OCI-LY7 (cell line): ENCODE results near the gene GNG12. TPM values are rescaled to one million over a fixed set of nuclear protein-coding genes. Genes with fewer than 3 reads are reported as not detected.
"Not testable (repeated sequence)": the region's sequence is repeated elsewhere in the genome, so short reads cannot be mapped to it uniquely, and the experiment has no call there.

ENCODE experiments used
- BruUV-seq: library from RNA; stranded (reverse); fragments of 400-500 nt; replicated peaks from 2 replicates; lab custom pipeline; 2021; lab: Mats Ljungman, UMichigan
- CTCF ChIA-PET: fragments of 300-600 bp; sonication (Branson Sonifier 250); formaldehyde crosslinking; loops from one replicate; lab custom pipeline; 2022; ENCODE audit warnings: antibody characterized with exemption; ENCODE audit not compliant: unreplicated experiment; lab: Charles Lee
- POLR2A ChIA-PET: fragments of 300-600 bp; sonication (Branson Sonifier 250); formaldehyde crosslinking; loops from one replicate; lab custom pipeline; 2022; ENCODE audit warnings: antibody characterized with exemption; lab: Charles Lee
- DNase-seq: peaks from one replicate; pipeline ENCODE4 v3.0.0-alpha.2; 2015; ENCODE audit warnings: low spot score
- H2AFZ ChIP-seq: fragments of 200-600 bp; sonication (generic), shearing (Covaris generic); 2 replicates; pipeline ENCODE4 v1.6.1; 2014; ENCODE audit warnings: mild to moderate bottlenecking, antibody characterized with exemption, low read length, moderate library complexity
- H3K27ac ChIP-seq: fragments of 200-600 bp; sonication (generic); 2 replicates; pipeline ENCODE4 v1.5.1; 2014; ENCODE audit warnings: mixed run types, low read depth, mild to moderate bottlenecking, moderate library complexity, low read length, inconsistent platforms; ENCODE audit not compliant: poor library complexity, severe bottlenecking
- H3K36me3 ChIP-seq: fragments of 200-600 bp; sonication (generic); 2 replicates; pipeline ENCODE4 v1.6.1; 2014; ENCODE audit warnings: mild to moderate bottlenecking, antibody characterized with exemption, low read length, moderate library complexity, mixed read lengths; ENCODE audit not compliant: insufficient read depth
- H3K4me1 ChIP-seq: fragments of 200-600 bp; sonication (generic); 2 replicates; pipeline ENCODE4 v1.5.1; 2014; ENCODE audit warnings: mild to moderate bottlenecking, low read length; ENCODE audit not compliant: insufficient read depth, poor library complexity, severe bottlenecking
- H3K4me2 ChIP-seq: fragments of 200-600 bp; sonication (generic); 2 replicates; pipeline ENCODE4 v1.6.1; 2014; ENCODE audit warnings: mild to moderate bottlenecking, low read length
- H3K4me3 ChIP-seq: fragments of 200-600 bp; sonication (generic); 2 replicates; pipeline ENCODE4 v1.5.1; 2014; ENCODE audit warnings: mild to moderate bottlenecking, low read depth, low read length; ENCODE audit not compliant: poor library complexity, severe bottlenecking
- H3K79me2 ChIP-seq: fragments of 200-600 bp; sonication (generic); 2 replicates; pipeline ENCODE4 v1.6.1; 2016; ENCODE audit warnings: low read depth, mild to moderate bottlenecking, low read length, moderate library complexity, mixed read lengths; ENCODE audit not compliant: insufficient read depth
- H3K9me2 ChIP-seq: fragments of 200-600 bp; sonication (generic); 2 replicates; pipeline ENCODE4 v1.6.1; 2016; ENCODE audit warnings: mild to moderate bottlenecking, low read length, mixed read lengths; ENCODE audit not compliant: insufficient read depth
- H3K9me3 ChIP-seq: fragments of 200-600 bp; sonication (generic); 2 replicates; pipeline ENCODE4 v1.6.1; 2014; ENCODE audit warnings: mild to moderate bottlenecking, mixed run types, low read length, mixed read lengths
- H4K20me1 ChIP-seq: fragments of 200-600 bp; sonication (generic); 2 replicates; pipeline ENCODE4 v1.6.1; 2014; ENCODE audit warnings: mild to moderate bottlenecking, antibody characterized with exemption, low read length, moderate library complexity, mixed read lengths; ENCODE audit not compliant: insufficient read depth
- CTCF ChIP-seq: fragments of 200-600 bp; sonication (generic); conservative IDR thresholded peaks from 2 replicates; pipeline ENCODE4 v1.5.1; 2014; ENCODE audit warnings: mild to moderate bottlenecking, antibody characterized with exemption, low read length, moderate library complexity, mixed read lengths
- EZH2phosphoT487 ChIP-seq: fragments of 200-600 bp; sonication (generic); IDR thresholded peaks from 2 replicates; pipeline ENCODE4 v1.6.1; 2018; ENCODE audit warnings: low read depth, borderline replicate concordance, mild to moderate bottlenecking, mixed run types, antibody characterized with exemption, low read length, moderate library complexity, mixed read lengths
- intact Hi-C: fragments of 100-400 bp; cut with micrococcal nuclease; formaldehyde crosslinking; loops from one replicate; pipeline ENCODE4 v1.10.0; 2022; ENCODE audit not compliant: unreplicated experiment
- total RNA-seq, 2 experiments: library from RNA; depleted of rRNA in 1 of 2; stranded (reverse); fragments of >200 nt in 1 of 2; shearing (Covaris generic) in 1 of 2; gene quantifications; 2 replicates each; pipeline ENCODE4 v1.2.3, GENCODE V29; 2014 to 2022

The GNG12 gene
- total RNA-seq, 2 experiments from 2014 or later, result 0.10 TPM; not detected in 1

- Histone ChIP-seq H3K4me3 (no peak overlapping the region), H3K79me2 (no peaks in the 10 kb centered on the region), H3K4me1 (no peaks in the 10 kb centered on the region), H4K20me1 (no peaks in the 10 kb centered on the region), H3K36me3 (no peaks in the 10 kb centered on the region), H2AFZ (no peak overlapping the region; the same call in 1 of the 2 replicates), H3K9me2 (no peaks in the 10 kb centered on the region), H3K9me3 (no peaks in the 10 kb centered on the region), H3K4me2 (no peak overlapping the region), H3K27ac (no peak overlapping the region)
- no peak for DNase-seq
- POLR2A ChIA-PET, result interaction anchor here (1.1 to 2.4 kb wide), 3 partner anchors 9 to 13 kb away, joined by 3 to 11 read pairs (median 3); no protein-coding TSS in a partner anchor
- BruUV-seq, result no TSS peak
- CTCF ChIA-PET, result no interaction called here
- no peak for TF ChIP-seq EZH2phosphoT487
- TF ChIP-seq CTCF, result no peak
- intact Hi-C loops, result no loop called here
Observed at GRCh38 chr1:67664048-67664447, 169.2 kb downstream of the GNG12 start.

GRCh38 chr1:67662884-67663283 is 170.4 kb downstream of the GNG12 start:
- no peaks in the 10 kb centered on the region for H3K4me1 ChIP-seq
- BruUV-seq, result no TSS peak
- no peaks in the 10 kb centered on the region for H3K79me2 ChIP-seq
- no peak overlapping the region for H3K4me3 ChIP-seq
- ChIA-PET POLR2A (interaction anchor here (1.0 to 2.4 kb wide), 3 partner anchors 12 to 318 kb away, joined by 3 to 11 read pairs (median 3); no protein-coding TSS in a partner anchor), CTCF (interaction anchor here (0.5 kb wide), 1 partner anchor 22 kb away, joined by 10 read pairs; the partner anchor contains the start of gene GADD45A)
- no peaks in the 10 kb centered on the region for H4K20me1 ChIP-seq
- no peak overlapping the region for H3K27ac ChIP-seq
- no peaks in the 10 kb centered on the region for H3K36me3 ChIP-seq
- no peaks in the 10 kb centered on the region for H3K9me2 ChIP-seq
- H3K9me3 ChIP-seq, result no peaks in the 10 kb centered on the region
- no peak overlapping the region; the same call in 1 of the 2 replicates for H2AFZ ChIP-seq
- H3K4me2 ChIP-seq, result no peak overlapping the region
- intact Hi-C loops, result no loop called here
- no peak for TF ChIP-seq CTCF
- no peak for TF ChIP-seq EZH2phosphoT487
- DNase-seq, result no peak

- Histone ChIP-seq H3K36me3 (no peaks in the 10 kb centered on the region), H3K9me3 (no peaks in the 10 kb centered on the region), H3K4me1 (no peaks in the 10 kb centered on the region), H3K4me3 (no peak overlapping the region), H3K27ac (no peak overlapping the region), H3K9me2 (no peaks in the 10 kb centered on the region), H4K20me1 (no peaks in the 10 kb centered on the region), H2AFZ (no peak overlapping the region), H3K4me2 (no peak overlapping the region), H3K79me2 (no peaks in the 10 kb centered on the region)
- DNase-seq, result no peak
- intact Hi-C loops, result no loop called here
- ChIA-PET CTCF (interaction anchor here (0.5 kb wide), 1 partner anchor 26 kb away, joined by 19 read pairs; the partner anchor contains the start of gene GADD45A), POLR2A (interaction anchor here (0.7 to 1.6 kb wide), 3 partner anchors 13 to 101 kb away, joined by 4 to 5 read pairs (median 4); no protein-coding TSS in a partner anchor)
- BruUV-seq, result no TSS peak
- no peak for TF ChIP-seq CTCF
- TF ChIP-seq EZH2phosphoT487, result no peak
Observed at GRCh38 chr1:67659229-67659628, 174.0 kb downstream of the GNG12 start.

GRCh38 chr1:67657152-67657551 is 176.1 kb downstream of the GNG12 start:
- H3K9me2 ChIP-seq, result not testable (repeated sequence)
- POLR2A ChIA-PET, result interaction anchor here (0.6 to 0.8 kb wide), 2 partner anchors 28 to 109 kb away, joined by 3 read pairs; no protein-coding TSS in a partner anchor

More at GRCh38 chr1:67657152-67657551, 176.1 kb downstream of the GNG12 start:
- intact Hi-C loops, H3K79me2 ChIP-seq, BruUV-seq, CTCF ChIA-PET, H4K20me1 ChIP-seq, H3K4me2 ChIP-seq, H3K4me3 ChIP-seq, H3K36me3 ChIP-seq, H3K9me3 ChIP-seq, H3K4me1 ChIP-seq, H3K27ac ChIP-seq, DNase-seq, H2AFZ ChIP-seq: not testable (repeated sequence)
